K562 (cell line): ENCODE measurements around the gene SMIM35. TPM values are rescaled to one million over a fixed set of nuclear protein-coding genes. Genes with fewer than 3 reads are reported as not detected.

Source experiments
- ATAC-seq: fragments of 200-7000 bp; cut with Tn5 transposase; 3 replicates; pipeline ENCODE4 v1.9.1; 2020; ENCODE audit warnings: moderate library complexity
- BruUV-seq: library from RNA; stranded (reverse); fragments of 400-500 nt; replicated peaks from 2 replicates; lab custom pipeline; 2021; lab: Mats Ljungman, UMichigan
- CTCF ChIA-PET: fragments of 300-600 bp; formaldehyde crosslinking; extraction: SDS; loops from one replicate; lab custom pipeline; 2021; ENCODE audit warnings: low intra/inter-chr PET ratio; lab: Yijun Ruan, JAX
- POLR2A ChIA-PET: fragments of 300-600, 350-650 bp; sonication (Branson Sonifier 250); formaldehyde crosslinking; extraction: SDS; loops from one replicate; lab custom pipeline; 2021; ENCODE audit warnings: antibody characterized with exemption, inconsistent platforms; lab: Yijun Ruan, JAX
- DNase-seq, 4 experiments: peaks; one replicate each; pipeline versions ENCODE4 v3.0.0 to v3.0.0-alpha.2; 2011 to 2018; ENCODE audit warnings: low spot score in 3 of 4, mixed read lengths in 3 of 4; ENCODE audit errors: extremely low read depth in 1 of 4
- FAIRE-seq: peaks from 2 replicates; lab custom pipeline; 2011; peaks lifted over from hg19 to GRCh38; lab: Jason Lieb, UNC
- H2AFZ ChIP-seq: 2 replicates; pipeline ENCODE4 v1.6.0; 2011; ENCODE audit warnings: low read depth, low read length, control low read depth, inconsistent platforms
- H3K27ac ChIP-seq: fragments of 200-600 bp; 3 replicates; pipeline ENCODE4 v1.8.0; 2011; ENCODE audit warnings: low read depth, mild to moderate bottlenecking, control low read depth, inconsistent platforms, low read length, moderate library complexity, mixed read lengths; ENCODE audit errors: extremely low read depth
- H3K27me3 ChIP-seq, 2 experiments: fragments of 300-600 bp in 1 of 2; 2 replicates in 1 of 2; 3 replicates in 1 of 2; pipeline versions ENCODE4 v1.6.0 to v1.8.0; 2011; ENCODE audit warnings: inconsistent platforms in 2 of 2, low read length in 2 of 2, mild to moderate bottlenecking in 1 of 2, mixed read lengths in 1 of 2, moderate library complexity in 1 of 2; ENCODE audit not compliant: control insufficient read depth in 2 of 2, insufficient read depth in 2 of 2
- H3K36me3 ChIP-seq: fragments of 300-600 bp; 3 replicates; pipeline ENCODE4 v1.8.0; 2011; ENCODE audit warnings: mild to moderate bottlenecking, low read length, inconsistent platforms; ENCODE audit not compliant: control insufficient read depth, insufficient read depth
- H3K4me1 ChIP-seq, 2 experiments: fragments of 200-600 bp in 1 of 2; replicated peaks in 1 of 2; 2 replicates in 1 of 2; 3 replicates in 1 of 2; pipeline versions ENCODE4 v1.5.1 to v1.8.0; 2011; ENCODE audit warnings: inconsistent platforms in 2 of 2, low read length in 2 of 2, mild to moderate bottlenecking in 1 of 2, mixed read lengths in 1 of 2, moderate library complexity in 1 of 2; ENCODE audit not compliant: control insufficient read depth in 2 of 2, insufficient read depth in 2 of 2
- H3K4me2 ChIP-seq: 2 replicates; pipeline ENCODE4 v1.6.1; 2011; ENCODE audit warnings: low read length, control low read depth, inconsistent platforms, mixed read lengths; ENCODE audit not compliant: insufficient read depth
- H3K4me3 ChIP-seq: fragments of 200-600 bp; sonication (generic), shearing (Covaris generic); 2 replicates; pipeline ENCODE4 v1.5.1; 2016; ENCODE audit warnings: control low read depth, inconsistent platforms
- H3K79me2 ChIP-seq: fragments of 200-600 bp; 3 replicates; pipeline ENCODE4 v1.8.0; 2011; ENCODE audit warnings: low read length, inconsistent platforms; ENCODE audit not compliant: control insufficient read depth, insufficient read depth
- H3K9ac ChIP-seq, 2 experiments: 2 replicates each; pipeline versions ENCODE4 v1.6.0 to v1.6.1; 2011; ENCODE audit warnings: low read depth in 2 of 2, low read length in 2 of 2, control low read depth in 1 of 2, inconsistent platforms in 1 of 2, mild to moderate bottlenecking in 1 of 2, mixed read lengths in 1 of 2; ENCODE audit not compliant: insufficient read depth in 1 of 2
- H3K9me1 ChIP-seq: one replicate; pipeline ENCODE4 v1.6.0; 2011; ENCODE audit warnings: inconsistent platforms, mild to moderate bottlenecking, low read length, moderate library complexity; ENCODE audit not compliant: control insufficient read depth, insufficient read depth
- H3K9me3 ChIP-seq: replicated peaks from 2 replicates; pipeline ENCODE4 v1.5.1; 2011; ENCODE audit warnings: low read depth, low read length, inconsistent platforms; ENCODE audit not compliant: control insufficient read depth, insufficient read depth
- H4K20me1 ChIP-seq: replicated peaks from 2 replicates; pipeline ENCODE4 v1.6.1; 2011; ENCODE audit warnings: low read length, inconsistent platforms, mixed read lengths; ENCODE audit not compliant: control insufficient read depth, insufficient read depth
- CCAR2 ChIP-seq: fragments of 200-400 bp; formaldehyde crosslinking; IDR thresholded peaks from 2 replicates; pipeline ENCODE4 v1.6.1; 2017; ENCODE audit warnings: mild to moderate bottlenecking, low read depth, low read length
- HDAC6 ChIP-seq: IDR thresholded peaks from 2 replicates; pipeline ENCODE4 v1.6.1; 2012; ENCODE audit warnings: low read depth, mild to moderate bottlenecking, control low read depth, inconsistent platforms, low read length, moderate library complexity
- ID3 ChIP-seq, 2 experiments: fragments of 250-450 bp in 1 of 2; fragments of 450-650 bp in 1 of 2; sonication (Bioruptor Pico) in 1 of 2; IDR thresholded peaks; 2 replicates each; pipeline versions ENCODE4 v1.6.1 to v1.8.0; 2016 to 2021; ENCODE audit warnings: mild to moderate bottlenecking in 2 of 2, moderate library complexity in 2 of 2, missing compliant biosample characterization in 1 of 2, missing genetic modification characterization in 1 of 2
- IFI16 ChIP-seq: fragments of 250-450 bp; sonication (Bioruptor Pico); IDR thresholded peaks from 2 replicates; pipeline ENCODE4 v2.1.2; 2022; ENCODE audit warnings: mild to moderate bottlenecking, inconsistent platforms
- KAT8 ChIP-seq: fragments of 450-650 bp; IDR thresholded peaks from 2 replicates; pipeline ENCODE4 v1.6.1; 2016; ENCODE audit warnings: low read depth, mild to moderate bottlenecking
- MIER1 ChIP-seq: fragments of 450-650 bp; IDR thresholded peaks from 2 replicates; pipeline ENCODE4 v1.6.1; 2016; ENCODE audit warnings: antibody characterized with exemption, mild to moderate bottlenecking, low read depth
- NFIX ChIP-seq: fragments of 250-450 bp; sonication (Bioruptor Pico); IDR thresholded peaks from 2 replicates; pipeline ENCODE4 v1.4.0; 2020; ENCODE audit warnings: low read depth, mild to moderate bottlenecking, moderate library complexity
- POLR2A ChIP-seq: fragments of 450-650 bp; conservative IDR thresholded peaks from 2 replicates; pipeline ENCODE4 v1.6.1; 2016
- RBM17 ChIP-seq: fragments of 200-400 bp; formaldehyde crosslinking; IDR thresholded peaks from 2 replicates; pipeline ENCODE4 v1.6.1; 2017; ENCODE audit warnings: low read depth, mild to moderate bottlenecking, low read length, borderline replicate concordance
- SMARCA5 ChIP-seq: fragments of 450-650 bp; IDR thresholded peaks from 2 replicates; pipeline ENCODE4 v1.6.1; 2016
- ZC3H11A ChIP-seq: IDR thresholded peaks from 2 replicates; pipeline ENCODE4 v1.6.1; 2012; ENCODE audit warnings: low read depth, low read length, improper control_type of control experiment
- ZNF124 ChIP-seq: sonication (generic); formaldehyde crosslinking; IDR thresholded peaks from 2 replicates; pipeline ENCODE4 v1.8.1; 2022; ENCODE audit warnings: missing genetic modification reagents
- ZNF143 ChIP-seq: sonication (generic); formaldehyde crosslinking; IDR thresholded peaks from 2 replicates; pipeline ENCODE4 v1.9.0; 2022; ENCODE audit warnings: mild to moderate bottlenecking, missing genetic modification reagents
- WGBS: fragments of 100-300 bp; shearing (Covaris generic); methylation state at CpG from one replicate; pipeline ENCODE4 v1.1.6; 2016; ENCODE audit warnings: low coverage, mixed read lengths; ENCODE audit not compliant: insufficient coverage; ENCODE audit errors: missing lambda C conversion rate; 5-methylcytosine and 5-hydroxymethylcytosine counted together
- in situ Hi-C: fragments of 300-500 bp; cut with MboI; formaldehyde crosslinking; loops from 4 replicates; pipeline ENCODE4 v1.15.0; 2018; ENCODE audit warnings: inconsistent platforms, mixed read lengths
- intact Hi-C: fragments of 100-400 bp; cut with micrococcal nuclease; formaldehyde crosslinking; loops from 2 replicates; pipeline ENCODE4 v1.14.2; 2022
- polyA plus RNA-seq, 8 experiments: library from polyadenylated mRNA; depleted of rRNA in 4 of 8; stranded (reverse) in 5 of 8; unstranded in 3 of 8; fragments of >200 nt; fragmentation: Nextera tagmentation in 2 of 8; fragmentation: Illumina TruSeq in 1 of 8; extraction: Ambion mirVana in 2 of 8; extraction: Trizol in 1 of 8; gene quantifications; 2 replicates each; pipeline versions ENCODE4 v1.2.1 to v1.2.3, GENCODE V29; 2011 to 2014; ENCODE audit warnings: inconsistent platforms in 1 of 8, missing spikeins in 1 of 8
- total RNA-seq, 7 experiments: library from RNA; depleted of rRNA in 6 of 7; stranded (reverse); fragments of >200 nt in 6 of 7; fragmentation: Illumina TruSeq in 2 of 7; extraction: Trizol in 2 of 7; gene quantifications; 2 replicates each; pipeline versions ENCODE4 v1.2.1 to v1.2.3, GENCODE V29; 2011 to 2021; ENCODE audit warnings: low replicate concordance in 1 of 7
- TF ChIP-seq, protein P1 (sequence below): sonication (generic); formaldehyde crosslinking; IDR thresholded peaks from 2 replicates; pipeline ENCODE4 v1.4.0; 2020; ENCODE audit warnings: mild to moderate bottlenecking, missing genetic modification reagents

SMIM35 gene
- total and polyA plus RNA-seq, 9 of the 15 experiments (the other 6 are each of a cell fraction or from before 2014, with no cell fraction given) = 0.03 TPM; not detected in 7

GRCh38 chr11:117979481-117980211, 107.1 kb downstream of the SMIM35 start:
- intact Hi-C loops = no loop called here
- H3K36me3 ChIP-seq = no peaks in the 10 kb centered on the region; the same call in 2 of the 3 replicates
- peak overlapping the region in 1 of 2 experiments; percentile 60; a peak in 1 of 4 replicates for H3K9ac ChIP-seq
- POLR2A ChIA-PET = interaction anchor here (0.8 to 1.4 kb wide), 8 partner anchors 9 to 142 kb away, joined by 3 to 5 read pairs (median 4); no protein-coding TSS in a partner anchor
- no peaks in the 10 kb centered on the region for H3K9me1 ChIP-seq
- H3K4me3 ChIP-seq = no peak overlapping the region
- no peaks in the 10 kb centered on the region for H3K9me3 ChIP-seq
- no peak overlapping the region for H2AFZ ChIP-seq
- peaks cover 15 to 27% of the 10 kb centered on the region in 2 experiments for H3K4me1 ChIP-seq
- TF ChIP-seq RBM17 (no peak), ZC3H11A (no peak)
- ATAC-seq (peak; percentile 17; the same call in 2 of the 3 replicates), DNase-seq (peak in 1 of 4 experiments; percentile 11), FAIRE-seq (no peak)
- no peaks in the 10 kb centered on the region for H3K79me2 ChIP-seq
- H3K4me2 ChIP-seq = no peak overlapping the region
- WGBS = 60% methylated on average over 7 of the region's 7 CpGs
- in situ Hi-C loops = no loop called here
- CTCF ChIA-PET = no interaction called here
- H4K20me1 ChIP-seq = no peaks in the 10 kb centered on the region
- H3K27ac ChIP-seq = no peak overlapping the region
- BruUV-seq = no TSS peak
- H3K27me3 ChIP-seq = no peaks in the 10 kb centered on the region

DNA sequence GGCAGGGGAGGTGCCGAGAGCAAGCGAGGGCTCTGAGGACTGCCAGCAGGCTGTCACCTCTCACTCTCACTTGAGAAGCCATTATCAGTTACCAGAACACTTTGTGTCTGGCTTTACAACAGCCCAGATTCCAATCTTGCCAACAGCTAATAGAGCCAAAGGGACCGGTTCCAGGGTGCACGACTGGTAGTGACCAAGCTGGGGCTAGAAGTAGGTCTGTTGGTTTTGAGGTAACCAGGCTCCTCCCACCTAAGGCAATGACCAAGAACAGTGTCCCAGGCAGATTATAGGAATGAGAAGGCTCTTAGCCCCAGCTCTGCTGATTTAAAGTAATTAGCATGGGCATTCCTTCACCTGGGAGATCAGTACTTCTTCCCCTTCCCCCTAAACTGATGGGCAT, 107.8 kb downstream of the SMIM35 start:
- 17% methylated on average over 2 of the region's 4 CpGs for WGBS
- Histone ChIP-seq H3K4me3 (no peak overlapping the region), H4K20me1 (no peaks in the 10 kb centered on the region), H3K36me3 (no peaks in the 10 kb centered on the region; the same call in 2 of the 3 replicates), H3K4me1 (peaks cover 15 to 27% of the 10 kb centered on the region in 2 experiments), H3K9me3 (no peaks in the 10 kb centered on the region), H3K4me2 (no peak overlapping the region), H3K27ac (no peak overlapping the region), H3K9ac (peak overlapping the region in 1 of 2 experiments; percentile 60; a peak in 1 of 4 replicates), H2AFZ (no peak overlapping the region), H3K9me1 (no peaks in the 10 kb centered on the region), H3K27me3 (no peaks in the 10 kb centered on the region), H3K79me2 (no peaks in the 10 kb centered on the region)
- intact Hi-C loops = no loop called here
- in situ Hi-C loops = no loop called here
- peak; percentile 54 for ATAC-seq
- peak; percentile 71 for FAIRE-seq
- no TSS peak for BruUV-seq
- ChIA-PET CTCF (no interaction called here), POLR2A (interaction anchor here (0.8 to 1.4 kb wide), 5 partner anchors 9 to 142 kb away, joined by 3 to 5 read pairs (median 4); no protein-coding TSS in a partner anchor)
- DNase-seq = peak in 1 of 4 experiments; percentile 23
- no peak for TF ChIP-seq SMARCA5
- TF ChIP-seq ID3 (CRISPR knock-in tag; IDR thresholded peaks at IDR 0.05) = no peak
- TF ChIP-seq ID3 (tag; IDR thresholded peaks at IDR 0.05) = no peak
- no peak for TF ChIP-seq HDAC6
- TF ChIP-seq ZNF124 (CRISPR knock-in tag) = no peak
- TF ChIP-seq, protein P1, sequence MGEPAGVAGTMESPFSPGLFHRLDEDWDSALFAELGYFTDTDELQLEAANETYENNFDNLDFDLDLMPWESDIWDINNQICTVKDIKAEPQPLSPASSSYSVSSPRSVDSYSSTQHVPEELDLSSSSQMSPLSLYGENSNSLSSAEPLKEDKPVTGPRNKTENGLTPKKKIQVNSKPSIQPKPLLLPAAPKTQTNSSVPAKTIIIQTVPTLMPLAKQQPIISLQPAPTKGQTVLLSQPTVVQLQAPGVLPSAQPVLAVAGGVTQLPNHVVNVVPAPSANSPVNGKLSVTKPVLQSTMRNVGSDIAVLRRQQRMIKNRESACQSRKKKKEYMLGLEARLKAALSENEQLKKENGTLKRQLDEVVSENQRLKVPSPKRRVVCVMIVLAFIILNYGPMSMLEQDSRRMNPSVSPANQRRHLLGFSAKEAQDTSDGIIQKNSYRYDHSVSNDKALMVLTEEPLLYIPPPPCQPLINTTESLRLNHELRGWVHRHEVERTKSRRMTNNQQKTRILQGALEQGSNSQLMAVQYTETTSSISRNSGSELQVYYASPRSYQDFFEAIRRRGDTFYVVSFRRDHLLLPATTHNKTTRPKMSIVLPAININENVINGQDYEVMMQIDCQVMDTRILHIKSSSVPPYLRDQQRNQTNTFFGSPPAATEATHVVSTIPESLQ (CRISPR knock-in tag) = no peak
- no peak for TF ChIP-seq POLR2A
- no peak for TF ChIP-seq ZNF143 (CRISPR knock-in tag)
- no peak for TF ChIP-seq MIER1
- TF ChIP-seq IFI16 (CRISPR knock-in tag) = no peak
- no peak for TF ChIP-seq CCAR2
- TF ChIP-seq NFIX = no peak
- no peak for TF ChIP-seq KAT8
